ENCODE measurements around the gene METTL6.
A peak's percentile ranks its signal among the peaks of the same experiment; 100 is the strongest.
"Not testable (repeated sequence)": the region's sequence is repeated elsewhere in the genome, so short reads cannot be mapped to it uniquely, and the experiment has no call there.

METTL6 gene

DNA sequence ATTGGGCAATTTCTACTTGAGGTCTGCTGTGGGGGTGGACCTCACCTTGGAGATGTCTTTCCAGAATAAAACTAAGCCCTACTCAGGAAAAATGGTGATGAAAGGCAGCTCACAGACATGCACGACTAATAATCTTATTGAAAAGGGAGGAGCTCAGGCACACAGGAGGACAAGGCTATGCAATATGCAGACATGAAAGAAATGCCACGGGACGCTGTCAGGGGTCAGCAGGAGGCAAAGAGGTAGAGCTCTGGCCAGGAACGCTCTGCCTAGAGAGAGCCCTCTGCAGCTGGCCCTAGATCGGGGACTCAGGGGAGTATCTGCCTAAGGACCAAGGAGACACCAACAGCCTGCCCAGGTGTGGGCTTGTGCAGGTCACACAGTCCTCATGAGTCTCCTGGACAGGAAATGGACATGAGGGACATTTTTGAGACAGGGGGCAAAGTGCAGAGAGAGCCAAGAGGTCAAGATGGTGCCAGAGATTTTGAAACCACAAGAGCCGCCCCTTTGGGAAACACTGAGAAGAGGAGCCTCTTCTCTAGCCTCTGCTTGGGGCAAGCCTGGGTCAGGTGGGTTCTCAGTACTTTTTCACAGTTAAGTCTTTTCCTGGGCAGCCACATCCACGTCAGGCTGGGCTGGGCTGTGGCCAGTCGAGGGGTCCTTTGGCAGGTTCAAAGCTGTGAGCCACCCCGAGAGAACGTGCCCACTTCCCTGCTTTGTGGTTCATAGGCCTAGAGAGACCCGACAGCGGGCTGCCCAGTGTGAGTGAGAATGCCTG lies 23.3 kb upstream of the METTL6 start:
- FAIRE-seq = no peak

DNA sequence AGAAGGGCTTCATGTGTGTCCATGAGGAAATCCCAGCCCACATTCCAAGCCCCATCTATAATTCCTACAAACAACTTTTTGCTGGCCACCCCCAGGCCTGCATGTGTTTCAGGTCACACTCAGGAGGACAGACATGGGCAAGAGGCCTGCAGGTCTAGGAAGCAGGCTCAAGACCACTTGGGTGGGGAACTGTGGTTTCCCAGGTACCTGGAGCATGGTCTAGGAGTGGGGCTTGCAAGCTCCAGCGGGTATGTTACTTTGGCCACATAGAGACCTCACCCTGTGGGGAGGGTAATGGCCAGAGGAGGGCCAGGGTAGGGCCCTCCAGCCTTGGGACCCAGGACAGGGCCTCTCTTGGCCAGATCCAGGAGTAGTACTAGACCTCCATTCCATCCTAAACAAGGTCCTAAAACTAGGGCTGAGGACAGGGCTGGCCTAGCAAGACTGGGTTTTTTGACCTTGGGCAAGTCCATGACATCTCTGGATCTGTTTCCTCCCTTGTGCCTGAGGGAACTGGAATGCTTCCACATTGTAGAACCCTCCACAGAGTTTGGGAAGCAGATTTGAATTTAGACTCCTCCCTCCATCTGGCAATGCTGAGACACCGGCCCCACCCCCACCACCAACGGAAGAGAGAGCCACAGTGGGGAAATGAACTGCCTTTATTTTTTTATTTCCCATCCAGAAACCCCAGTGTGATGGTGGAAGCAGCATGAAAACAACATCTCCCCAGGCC lies 22.3 kb upstream of the METTL6 start:
- no peak for FAIRE-seq

- no peak for FAIRE-seq
These were observed 16.6 kb upstream of the METTL6 start for GRCh38 chr3:15443826-15444524.

DNA sequence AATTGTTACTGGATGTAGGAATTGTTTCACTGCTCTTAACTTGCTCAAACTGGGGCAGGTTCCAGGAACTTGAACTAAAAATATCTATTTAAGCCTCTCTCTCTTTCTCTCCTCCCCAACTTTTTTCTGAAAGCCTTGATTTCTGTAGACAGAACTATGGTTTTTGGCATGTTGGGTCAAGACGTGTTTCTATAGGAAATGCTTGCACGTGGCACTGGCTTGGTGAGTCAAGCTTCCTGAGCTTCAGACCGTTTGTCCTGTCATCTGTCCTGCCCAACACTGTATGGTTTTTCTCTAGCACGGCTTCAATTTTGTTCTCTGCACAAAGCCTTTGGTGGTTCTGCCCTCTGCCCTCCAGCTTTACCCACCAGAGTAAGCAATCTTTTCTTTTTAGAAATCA lies 13.5 kb upstream of the METTL6 start:
- FAIRE-seq = no peak

- FAIRE-seq = no peak
These were observed 12.1 kb upstream of the METTL6 start for GRCh38 chr3:15439476-15439875.

- FAIRE-seq = no peak
These were observed 11.6 kb upstream of the METTL6 start for GRCh38 chr3:15438983-15439382.

GRCh38 chr3:15436246-15436645 lies 8.9 kb upstream of the METTL6 start:
- no peak for FAIRE-seq

DNA sequence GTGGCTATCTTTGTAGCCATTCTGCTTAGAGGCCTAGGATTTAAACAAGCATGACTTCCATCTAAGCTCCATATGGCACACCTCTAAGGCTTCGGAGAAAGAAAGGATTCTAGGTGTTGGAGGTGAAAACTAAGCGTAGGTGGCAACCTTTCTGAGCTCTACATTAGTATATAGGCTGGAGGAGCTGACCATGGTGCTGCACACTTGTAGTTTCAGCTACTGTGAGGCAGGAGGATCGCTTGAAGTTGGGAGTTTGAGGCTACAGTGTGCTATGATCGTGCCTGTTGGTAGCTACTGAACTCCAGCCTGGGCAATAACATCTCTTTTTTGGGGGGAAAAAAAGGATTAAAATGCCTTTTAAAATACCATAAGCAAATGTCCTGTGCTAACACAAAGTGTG lies 7.4 kb upstream of the METTL6 start:
- FAIRE-seq = no peak

DNA sequence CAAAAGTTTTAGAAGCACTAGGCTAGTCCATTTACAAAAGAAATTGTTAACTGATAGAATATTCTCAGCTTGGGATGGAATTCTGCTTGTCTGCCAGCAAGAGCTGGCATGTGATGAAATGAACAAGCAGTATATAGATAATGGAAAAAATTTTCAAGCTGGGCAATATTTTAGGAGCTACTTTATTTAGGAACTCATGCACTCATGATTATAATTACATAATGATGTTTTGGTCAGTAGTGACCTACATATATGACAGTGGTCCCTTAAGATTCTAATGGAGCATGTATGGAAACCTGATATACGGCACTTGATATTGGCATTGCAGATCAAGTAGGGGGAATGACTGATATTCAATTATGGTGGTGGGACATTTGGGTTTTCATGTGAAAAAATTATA lies 6.2 kb upstream of the METTL6 start:
- no peak for FAIRE-seq

- FAIRE-seq = no peak
These were observed 4.0 kb upstream of the METTL6 start for GRCh38 chr3:15431256-15431837.

GRCh38 chr3:15430624-15431023 lies 3.3 kb upstream of the METTL6 start:
- FAIRE-seq = no peak

- FAIRE-seq = no peak
These were observed 1.7 kb upstream of the METTL6 start for GRCh38 chr3:15429080-15429479.

GRCh38 chr3:15428539-15428938 lies 1.2 kb upstream of the METTL6 start:
- no peak for FAIRE-seq

DNA sequence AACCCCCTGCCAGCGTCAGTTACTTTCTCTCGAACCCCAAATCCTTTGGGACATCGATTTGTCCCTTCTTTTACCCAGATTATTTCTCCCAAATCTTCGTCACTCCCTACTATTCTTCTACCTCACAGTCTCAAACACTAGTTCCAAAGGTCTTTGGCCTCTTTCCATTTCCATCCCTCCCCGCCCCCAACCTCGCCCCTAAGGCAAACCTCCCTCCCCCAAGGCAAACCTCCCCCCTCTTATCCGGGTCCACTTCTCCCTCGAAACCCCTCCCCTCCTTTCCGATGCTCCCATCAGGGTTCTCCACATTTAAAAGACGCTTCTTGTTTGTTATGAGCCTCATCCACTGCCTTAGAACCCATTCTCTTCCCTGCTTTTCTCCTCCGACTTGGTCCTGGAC lies 637 bp upstream of the METTL6 start:
- FAIRE-seq = no peak

DNA sequence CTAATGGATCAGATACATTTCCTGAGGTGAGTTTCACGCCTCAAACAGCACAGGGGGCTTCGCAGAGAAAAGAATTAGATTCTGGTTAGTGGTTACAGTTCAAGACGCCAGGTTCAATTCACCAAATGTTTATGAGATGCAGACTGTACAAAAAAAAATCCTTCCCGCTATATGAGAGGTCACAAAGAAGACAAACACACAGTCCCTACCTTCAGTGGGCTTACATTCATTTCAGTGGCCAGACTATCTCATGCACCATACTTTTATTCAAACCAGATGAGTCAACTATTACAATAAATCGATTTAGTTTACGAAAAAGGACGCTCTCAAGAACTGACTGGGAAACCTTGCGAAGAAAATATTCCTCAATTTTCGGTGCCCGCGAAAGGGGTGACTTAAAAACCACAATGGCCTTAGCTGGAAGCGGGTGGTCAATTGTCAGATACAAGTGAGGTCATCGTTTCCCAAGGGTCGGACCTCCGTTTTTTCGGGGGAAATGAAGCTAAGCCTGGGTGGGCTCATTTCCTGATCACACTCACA lies 695 bp downstream of the METTL6 start:
- no peak for FAIRE-seq

DNA sequence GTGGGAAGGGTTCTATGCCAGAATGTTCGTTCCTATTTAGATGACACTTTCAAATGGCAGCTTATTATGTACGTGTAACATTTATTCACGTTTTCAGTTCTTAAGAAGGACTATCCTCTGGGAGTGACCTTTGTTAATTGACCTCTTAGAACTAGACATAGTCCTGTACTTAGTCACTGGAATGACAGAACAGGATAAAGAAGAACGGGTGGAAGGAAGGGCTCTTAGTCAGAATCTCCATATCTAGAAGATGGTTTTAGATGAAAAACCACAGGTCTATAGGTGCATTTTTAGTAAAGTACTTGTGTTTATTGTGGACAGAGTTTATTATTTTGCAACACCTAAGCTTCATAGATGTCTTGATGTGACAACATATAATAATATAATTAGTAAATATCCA lies 6.5 kb downstream of the METTL6 start:
- no peak for FAIRE-seq

GRCh38 chr3:15410966-15411365 lies 16.4 kb downstream of the METTL6 start:
- FAIRE-seq = not testable (repeated sequence)

GRCh38 chr3:15409774-15410173 lies 17.6 kb downstream of the METTL6 start:
- FAIRE-seq = no peak

DNA sequence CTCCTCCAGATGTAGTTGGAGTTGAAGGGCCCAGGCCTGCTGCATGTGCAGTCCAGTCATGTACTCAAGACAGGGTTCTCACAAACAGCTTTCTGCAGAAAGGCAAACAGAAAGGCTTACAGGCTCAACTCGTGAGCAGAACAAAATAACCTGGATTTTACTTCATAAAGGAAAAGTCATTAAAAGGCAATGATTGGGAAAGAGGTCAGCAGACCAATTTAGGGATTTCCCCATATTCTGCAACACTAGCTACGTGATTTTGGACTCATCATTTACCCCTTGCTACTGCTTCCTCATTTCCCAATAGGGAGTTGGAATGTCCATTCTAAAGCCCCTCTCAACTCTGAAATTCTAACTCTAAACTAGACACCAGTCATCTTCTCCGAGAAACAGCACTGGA lies 18.1 kb downstream of the METTL6 start:
- FAIRE-seq = no peak

DNA sequence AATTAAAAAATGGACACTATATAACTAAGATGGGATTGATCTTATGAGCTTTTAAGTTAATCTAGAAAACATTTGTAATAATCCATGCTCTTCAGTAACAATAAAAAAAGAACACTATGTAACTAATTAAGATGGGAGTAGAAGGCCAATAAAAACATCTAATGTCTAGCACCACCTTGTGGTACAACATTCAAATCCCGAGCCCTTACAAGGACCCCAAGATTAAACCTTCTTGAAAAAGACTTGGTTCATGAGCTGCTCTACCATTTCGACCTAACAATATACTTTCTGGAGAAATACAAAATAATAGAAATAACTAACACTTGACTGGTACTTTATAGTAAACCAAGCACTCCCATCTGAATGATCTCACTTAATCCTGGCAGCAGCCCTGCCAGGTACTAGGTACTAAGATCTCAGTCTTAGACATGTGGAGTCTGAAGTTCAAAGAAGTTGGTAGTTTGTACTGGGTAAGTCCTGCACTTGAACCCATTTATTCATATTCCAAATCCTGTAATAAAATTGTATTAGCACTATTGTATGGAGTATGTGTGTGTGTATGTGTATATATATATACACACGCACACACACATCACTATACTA lies 21.8 kb downstream of the METTL6 start:
- peak; percentile 93 for FAIRE-seq

DNA sequence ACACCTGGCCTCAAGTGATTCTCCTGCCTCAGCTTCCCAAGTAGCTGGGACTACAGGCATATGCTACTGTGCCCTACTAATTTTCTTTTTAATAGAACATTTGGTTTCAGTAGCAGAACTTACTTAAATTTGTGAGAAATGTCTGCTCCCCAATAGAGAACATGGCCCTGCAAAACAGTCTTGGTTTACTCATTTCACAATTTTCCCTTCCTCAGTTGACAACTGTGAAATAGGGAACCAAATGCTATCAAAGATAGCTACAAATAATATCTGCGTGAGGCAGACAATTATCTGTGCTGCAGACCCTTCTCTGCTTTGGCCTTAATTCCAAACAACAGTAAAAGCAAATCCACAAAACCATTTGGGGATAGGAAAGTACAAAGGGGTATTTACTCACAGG lies 22.6 kb downstream of the METTL6 start:
- FAIRE-seq = no peak

DNA sequence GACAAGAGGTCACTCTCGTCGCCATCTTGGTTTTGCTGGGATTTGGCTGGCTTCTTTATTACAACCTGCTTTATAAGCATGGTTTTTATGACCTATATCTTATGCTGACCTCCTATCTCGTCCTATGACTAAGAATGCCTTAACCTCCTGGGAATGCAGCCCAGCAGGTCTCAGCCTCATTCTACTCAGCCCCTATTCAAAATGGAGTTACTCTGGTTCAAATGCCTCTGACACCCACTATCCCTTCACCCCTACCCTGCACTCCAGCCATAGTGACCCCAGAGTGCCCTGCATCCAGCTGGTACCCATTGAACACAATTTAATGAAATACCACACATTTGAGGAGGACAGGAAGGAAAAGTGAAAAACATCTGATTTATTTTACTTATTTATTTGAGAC lies 23.4 kb downstream of the METTL6 start:
- FAIRE-seq = no peak

- no peak for FAIRE-seq
These were observed 23.8 kb downstream of the METTL6 start for GRCh38 chr3:15403495-15403894.

Data from endometrium (tissue), 2 donors.